Mammary epithelial cell (primary cell): ENCODE results near the gene NXPH3.

Source experiments
- EZH2 ChIP-seq: IDR thresholded peaks from 2 replicates; pipeline ENCODE4 v1.6.1; 2012; ENCODE audit warnings: low read length, inconsistent platforms, borderline replicate concordance
- TF ChIP-seq, protein P1 (sequence below), 2 donors: IDR thresholded peaks in 1 of 2; conservative IDR thresholded peaks in 1 of 2; 2 replicates each; pipeline ENCODE4 v1.5.1; 2011 to 2012; ENCODE audit warnings: inconsistent platforms in 2 of 2, low read length in 2 of 2, mild to moderate bottlenecking in 2 of 2, control low read depth in 1 of 2, low read depth in 1 of 2; ENCODE audit not compliant: insufficient read depth in 1 of 2; ENCODE audit errors: extremely low read depth in 1 of 2

DNA sequence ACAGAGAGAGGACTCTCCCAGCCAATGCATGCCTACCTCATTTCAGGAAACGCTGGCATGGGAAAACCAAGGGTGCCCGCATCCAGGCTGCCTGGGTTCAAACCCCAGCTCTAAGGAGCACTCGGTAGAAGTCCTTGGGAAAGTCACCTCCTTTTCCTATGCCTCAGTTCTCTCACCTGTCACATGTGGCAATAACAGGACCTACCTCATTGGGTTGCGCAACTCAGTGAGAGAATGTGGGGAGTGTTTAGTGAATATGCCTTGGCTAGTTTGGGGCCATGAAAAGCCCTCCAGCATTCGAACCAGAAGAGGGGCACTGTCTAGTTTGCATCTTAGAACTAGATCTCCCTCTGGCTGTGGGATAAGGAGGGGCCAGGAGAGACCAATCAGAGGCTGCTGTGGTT is 9.0 kb upstream of the NXPH3 start:
- TF ChIP-seq, protein P1, sequence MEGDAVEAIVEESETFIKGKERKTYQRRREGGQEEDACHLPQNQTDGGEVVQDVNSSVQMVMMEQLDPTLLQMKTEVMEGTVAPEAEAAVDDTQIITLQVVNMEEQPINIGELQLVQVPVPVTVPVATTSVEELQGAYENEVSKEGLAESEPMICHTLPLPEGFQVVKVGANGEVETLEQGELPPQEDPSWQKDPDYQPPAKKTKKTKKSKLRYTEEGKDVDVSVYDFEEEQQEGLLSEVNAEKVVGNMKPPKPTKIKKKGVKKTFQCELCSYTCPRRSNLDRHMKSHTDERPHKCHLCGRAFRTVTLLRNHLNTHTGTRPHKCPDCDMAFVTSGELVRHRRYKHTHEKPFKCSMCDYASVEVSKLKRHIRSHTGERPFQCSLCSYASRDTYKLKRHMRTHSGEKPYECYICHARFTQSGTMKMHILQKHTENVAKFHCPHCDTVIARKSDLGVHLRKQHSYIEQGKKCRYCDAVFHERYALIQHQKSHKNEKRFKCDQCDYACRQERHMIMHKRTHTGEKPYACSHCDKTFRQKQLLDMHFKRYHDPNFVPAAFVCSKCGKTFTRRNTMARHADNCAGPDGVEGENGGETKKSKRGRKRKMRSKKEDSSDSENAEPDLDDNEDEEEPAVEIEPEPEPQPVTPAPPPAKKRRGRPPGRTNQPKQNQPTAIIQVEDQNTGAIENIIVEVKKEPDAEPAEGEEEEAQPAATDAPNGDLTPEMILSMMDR (conservative IDR thresholded peaks at IDR 0.05 in 1 of 2, IDR thresholded peaks at IDR 0.05 in 1 of 2; ENCODE audit: extremely low read depth in 1 of 2, insufficient read depth in 1 of 2, low read depth in 1 of 2, low read length in 2 of 2), result no peak
- TF ChIP-seq EZH2, result no peak
